DOHH2 (cell line): ENCODE measurements around the gene MOV10L1.

ENCODE experiments used
- EZH2phosphoT487 ChIP-seq: fragments of 200-600 bp; sonication (generic); IDR thresholded peaks from 2 replicates; pipeline ENCODE4 v1.6.1; 2017; ENCODE audit warnings: borderline replicate concordance, mild to moderate bottlenecking, antibody characterized with exemption, low read length, moderate library complexity, mixed read lengths
- TF ChIP-seq, protein P1 (sequence below): fragments of 200-600 bp; sonication (generic); IDR thresholded peaks from one replicate; pipeline ENCODE4 v1.5.1; 2014; ENCODE audit warnings: antibody characterized with exemption, mild to moderate bottlenecking, low read depth, low read length; ENCODE audit not compliant: poor library complexity, severe bottlenecking

DNA sequence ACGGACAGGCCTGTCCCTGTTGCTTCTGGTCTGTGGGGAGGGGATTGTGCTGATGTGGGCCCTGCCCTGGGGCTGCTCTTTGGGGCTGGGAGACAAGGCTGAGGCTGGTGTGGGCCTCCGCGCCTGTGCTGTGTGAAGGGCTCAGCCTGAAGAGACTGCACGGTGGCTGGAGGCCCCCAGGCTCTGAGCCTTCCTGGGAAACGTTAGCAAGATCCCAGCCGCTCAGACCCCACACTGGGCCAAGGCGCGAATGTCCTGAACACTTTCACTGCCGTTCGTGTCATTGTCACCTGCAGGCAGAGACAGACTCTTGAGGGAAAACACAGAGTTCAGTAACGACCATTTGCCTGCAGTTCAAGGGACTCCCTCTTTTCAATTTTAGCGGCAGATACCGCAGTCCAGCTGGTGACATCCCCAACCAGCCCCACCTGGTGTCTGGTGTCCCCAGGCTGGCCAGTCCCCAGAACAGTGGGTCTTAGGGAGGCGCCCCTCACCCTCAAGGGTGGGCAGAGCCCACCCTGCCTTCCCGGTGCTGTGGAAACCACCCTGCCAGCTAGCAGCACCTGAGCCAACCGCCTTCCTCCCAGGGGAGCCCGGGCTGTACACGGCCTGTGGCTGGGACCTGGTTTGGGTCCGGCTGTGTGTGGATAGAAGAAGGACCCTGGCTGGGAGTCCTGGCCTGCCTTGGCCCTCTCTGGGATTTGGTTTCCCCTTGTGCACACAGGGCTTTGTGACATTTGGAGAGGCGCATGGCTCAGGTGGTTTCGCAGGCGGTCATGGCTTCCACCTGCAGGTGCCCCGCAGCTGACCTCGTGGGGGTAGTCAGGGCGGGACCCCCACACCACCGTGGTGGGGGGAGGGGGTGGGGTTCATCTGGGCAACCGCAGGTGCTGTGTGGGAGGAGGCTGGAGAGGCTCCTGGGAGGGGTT is 86.4 kb downstream of the MOV10L1 start:
- TF ChIP-seq EZH2phosphoT487: no peak
- TF ChIP-seq, protein P1, sequence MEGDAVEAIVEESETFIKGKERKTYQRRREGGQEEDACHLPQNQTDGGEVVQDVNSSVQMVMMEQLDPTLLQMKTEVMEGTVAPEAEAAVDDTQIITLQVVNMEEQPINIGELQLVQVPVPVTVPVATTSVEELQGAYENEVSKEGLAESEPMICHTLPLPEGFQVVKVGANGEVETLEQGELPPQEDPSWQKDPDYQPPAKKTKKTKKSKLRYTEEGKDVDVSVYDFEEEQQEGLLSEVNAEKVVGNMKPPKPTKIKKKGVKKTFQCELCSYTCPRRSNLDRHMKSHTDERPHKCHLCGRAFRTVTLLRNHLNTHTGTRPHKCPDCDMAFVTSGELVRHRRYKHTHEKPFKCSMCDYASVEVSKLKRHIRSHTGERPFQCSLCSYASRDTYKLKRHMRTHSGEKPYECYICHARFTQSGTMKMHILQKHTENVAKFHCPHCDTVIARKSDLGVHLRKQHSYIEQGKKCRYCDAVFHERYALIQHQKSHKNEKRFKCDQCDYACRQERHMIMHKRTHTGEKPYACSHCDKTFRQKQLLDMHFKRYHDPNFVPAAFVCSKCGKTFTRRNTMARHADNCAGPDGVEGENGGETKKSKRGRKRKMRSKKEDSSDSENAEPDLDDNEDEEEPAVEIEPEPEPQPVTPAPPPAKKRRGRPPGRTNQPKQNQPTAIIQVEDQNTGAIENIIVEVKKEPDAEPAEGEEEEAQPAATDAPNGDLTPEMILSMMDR: no peak
